ENCODE measurements around the gene LRRC9. TPM values are rescaled to one million over a fixed set of nuclear protein-coding genes. Genes with fewer than 3 reads are reported as not detected.

LRRC9 gene
- total and polyA plus RNA-seq, 10 of the 15 experiments (the other 5 are each of a cell fraction or from before 2014, with no cell fraction given): not detected

GRCh38 chr14:60087668-60088067 lies 167.7 kb downstream of the LRRC9 start:
- Histone ChIP-seq H4K20me1 (ENCODE audit: control insufficient read depth, insufficient read depth) (no peaks in the 10 kb centered on the region), H3K36me3 (ENCODE audit: control insufficient read depth in 2 of 2, insufficient read depth in 2 of 2, low read length in 1 of 2) (no peaks in the 10 kb centered on the region), H3K4me3 (no peak overlapping the region), H3K27ac (ENCODE audit: control insufficient read depth, insufficient read depth) (no peak overlapping the region), H3K27me3 (replicated peaks in 1 of 2; ENCODE audit: control insufficient read depth in 2 of 2, insufficient read depth in 2 of 2, low read length in 1 of 2) (no peaks in the 10 kb centered on the region), H2AFZ (ENCODE audit: control insufficient read depth, low read depth, low read length) (peak overlapping the region; percentile 21; the same call in 1 of the 2 replicates), H3K4me2 (ENCODE audit: control insufficient read depth, insufficient read depth) (no peak overlapping the region), H3K79me2 (ENCODE audit: control insufficient read depth, insufficient read depth, low read length) (peaks cover 9% of the 10 kb centered on the region), H3K9me3 (replicated peaks; ENCODE audit: control insufficient read depth, insufficient read depth, low read length) (no peaks in the 10 kb centered on the region), H3K9ac (ENCODE audit: control insufficient read depth, insufficient read depth, low read length) (no peak overlapping the region), H3K4me1 (ENCODE audit: control insufficient read depth, insufficient read depth, low read length) (peaks cover 3% of the 10 kb centered on the region; the same call in 1 of the 2 replicates)
- in situ Hi-C loops (cut with MboI) (no loop called here), intact Hi-C loops (cut with micrococcal nuclease; ENCODE audit: unreplicated experiment) (no loop called here)
- no peak for FAIRE-seq
- no TSS peak for BruUV-seq (replicated peaks)
- POLR2A ChIA-PET: no interaction called here
- no peak for TF ChIP-seq ASH2L (IDR thresholded peaks at IDR 0.05; ENCODE audit: borderline replicate concordance, low read depth)
- no peak for TF ChIP-seq FOXM1 (IDR thresholded peaks at IDR 0.05; ENCODE audit: low read depth, low read length)
- no peak for TF ChIP-seq NBN (IDR thresholded peaks at IDR 0.05)
- TF ChIP-seq ZBED1 (IDR thresholded peaks at IDR 0.05; ENCODE audit: borderline replicate concordance): no peak
- no peak for TF ChIP-seq ZNF24 (IDR thresholded peaks at IDR 0.05)
- no peak for TF ChIP-seq MXI1 (IDR thresholded peaks at IDR 0.05; ENCODE audit: low read depth, low read length)
- TF ChIP-seq CTCF (IDR thresholded peaks at IDR 0.05 in 2 of 3, conservative IDR thresholded peaks at IDR 0.05 in 1 of 3; ENCODE audit: control insufficient read depth in 2 of 3, extremely low read depth in 1 of 3, insufficient read depth in 1 of 3, low read depth in 3 of 3, low read length in 3 of 3): no peak
- CTCF ChIA-PET: interaction anchor here (1.7 to 2.4 kb wide), 2 partner anchors 123 to 266 kb away, joined by 3 to 9 read pairs; no protein-coding TSS in a partner anchor
- no peak for ATAC-seq
- RAD21 ChIA-PET (ENCODE audit: unreplicated experiment): interaction anchor here (0.9 kb wide), 1 partner anchor 15 kb away, joined by 3 read pairs; no protein-coding TSS in a partner anchor
- WGBS (ENCODE audit: insufficient coverage, insufficient replicate concordance, low lambda C conversion rate, missing lambda C conversion rate): 96% methylated on average over 3 of the region's 3 CpGs
- DNase-seq (ENCODE audit: low read depth, low spot score): no peak
- SMC1A ChIA-PET (ENCODE audit: uncharacterized antibody, unreplicated experiment): interaction anchor here (0.7 to 2.7 kb wide), 2 partner anchors 94 to 100 kb away, joined by 3 to 8 read pairs; no protein-coding TSS in a partner anchor
